ENCODE measurements around the gene PSMD12.

The PSMD12 gene

DNA sequence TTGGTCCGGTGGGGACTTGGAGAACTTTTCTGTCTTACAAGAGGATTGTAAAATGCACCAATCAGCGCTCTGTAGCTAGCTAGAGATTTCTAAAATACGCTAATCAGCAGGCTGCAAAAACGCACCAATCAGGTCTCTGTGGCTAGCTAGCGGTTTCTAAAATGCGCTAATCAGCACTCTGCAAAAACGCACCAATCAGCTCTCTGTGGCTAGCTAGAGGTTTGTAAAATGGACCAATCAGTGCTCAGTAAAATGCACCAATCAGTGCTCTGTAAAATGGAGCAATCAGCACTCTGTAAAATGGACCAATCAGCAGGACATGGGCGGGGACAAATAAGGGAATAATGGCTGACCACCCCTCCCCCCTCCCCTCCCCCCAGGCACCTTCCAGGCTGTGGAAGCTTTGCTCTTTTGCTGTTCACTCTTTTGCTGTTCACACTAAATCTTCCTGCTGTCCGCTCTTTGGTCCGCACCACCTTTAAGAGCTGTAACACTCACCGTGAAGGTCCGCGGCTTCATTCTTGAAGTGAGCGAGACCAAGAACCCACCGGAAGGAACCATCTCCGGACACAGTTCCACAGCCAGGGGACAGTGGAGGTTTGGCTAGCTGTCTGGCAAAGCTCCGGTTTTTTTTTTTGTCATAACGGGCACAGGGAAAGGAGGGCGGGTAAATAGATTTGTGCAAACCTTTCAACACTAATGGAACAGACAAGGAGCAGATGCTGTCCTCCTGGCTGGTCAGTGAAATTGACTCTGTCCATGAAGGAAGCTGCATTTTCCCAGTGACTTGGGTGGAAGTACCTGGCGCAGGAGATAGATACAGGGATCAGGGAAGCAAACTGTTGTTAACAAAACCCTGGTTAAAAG, 19.0 kb upstream of the PSMD12 start:
- no peak for DNase-seq

- DNase-seq: no peak
These were observed 15.5 kb upstream of the PSMD12 start for GRCh38 chr17:67381929-67382257.

DNA sequence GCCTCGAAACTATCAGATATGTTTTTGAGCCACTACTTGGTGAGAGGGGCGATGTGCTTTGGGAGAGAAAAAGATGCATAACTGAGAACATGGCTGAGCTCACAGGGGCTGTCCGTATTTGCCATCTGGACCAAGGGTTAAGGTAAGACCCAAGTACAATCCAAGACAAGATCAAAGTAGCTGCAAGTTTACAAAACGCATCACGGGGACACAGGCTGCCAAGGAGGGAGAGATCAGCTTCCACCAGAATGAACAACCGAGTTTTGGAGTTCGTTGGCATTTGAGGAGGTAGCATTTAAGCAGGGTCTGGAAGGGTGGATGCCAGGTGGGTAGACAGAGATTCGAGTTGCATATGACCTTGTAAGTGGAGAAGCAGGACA, 12.9 kb upstream of the PSMD12 start:
- no peak for DNase-seq

- DNase-seq: peak; percentile 78
These were observed 12.3 kb upstream of the PSMD12 start for GRCh38 chr17:67378454-67379250.

- DNase-seq: peak; percentile 62
These were observed 11.4 kb upstream of the PSMD12 start for GRCh38 chr17:67377488-67378453.

- DNase-seq: peak; percentile 87
These were observed 10.5 kb upstream of the PSMD12 start, which contains the start of gene PITPNC1 for GRCh38 chr17:67376737-67377487. Gene PITPNC1 (plus strand): TSS chr17:67377281.

GRCh38 chr17:67376415-67376736, 10.0 kb upstream of the PSMD12 start:
- no peak for DNase-seq

DNA sequence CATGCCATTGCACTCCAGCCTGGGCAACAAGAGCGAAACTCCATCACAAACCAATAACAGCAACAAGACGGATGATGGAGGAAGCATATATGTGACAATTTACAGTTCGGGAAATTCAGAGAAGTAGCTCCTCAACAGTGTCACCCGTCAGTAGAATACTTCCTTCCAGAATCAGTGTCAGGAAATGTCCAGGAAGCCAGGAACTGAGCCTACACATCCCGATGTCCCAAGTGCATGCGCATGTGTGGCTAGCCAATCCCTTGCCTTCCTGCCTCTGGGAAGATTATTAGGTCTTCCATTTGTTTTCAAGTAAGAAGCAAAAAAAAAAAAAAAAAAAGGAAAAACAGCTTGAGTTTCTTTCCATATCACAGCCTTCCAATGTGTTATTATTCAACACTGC, 9.3 kb upstream of the PSMD12 start:
- DNase-seq: no peak

DNA sequence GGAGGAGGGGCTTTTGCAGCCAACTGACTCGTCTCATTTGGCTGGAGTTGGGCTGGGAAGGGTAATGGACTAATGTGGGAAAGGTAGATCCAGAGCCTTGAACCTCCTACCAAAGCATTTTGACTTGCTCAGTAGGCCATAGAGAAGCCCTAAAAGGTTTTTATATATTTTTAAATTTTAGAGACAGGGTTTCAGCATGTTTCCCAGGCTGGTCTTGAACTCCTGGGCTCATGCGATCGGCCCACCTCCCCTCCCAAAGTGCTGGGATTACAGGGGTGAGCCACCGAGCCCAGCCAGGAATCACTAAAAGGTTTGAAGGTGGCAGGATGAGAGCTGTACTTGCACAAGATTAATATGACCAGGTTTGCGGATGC, 8.7 kb upstream of the PSMD12 start:
- no peak for DNase-seq

DNA sequence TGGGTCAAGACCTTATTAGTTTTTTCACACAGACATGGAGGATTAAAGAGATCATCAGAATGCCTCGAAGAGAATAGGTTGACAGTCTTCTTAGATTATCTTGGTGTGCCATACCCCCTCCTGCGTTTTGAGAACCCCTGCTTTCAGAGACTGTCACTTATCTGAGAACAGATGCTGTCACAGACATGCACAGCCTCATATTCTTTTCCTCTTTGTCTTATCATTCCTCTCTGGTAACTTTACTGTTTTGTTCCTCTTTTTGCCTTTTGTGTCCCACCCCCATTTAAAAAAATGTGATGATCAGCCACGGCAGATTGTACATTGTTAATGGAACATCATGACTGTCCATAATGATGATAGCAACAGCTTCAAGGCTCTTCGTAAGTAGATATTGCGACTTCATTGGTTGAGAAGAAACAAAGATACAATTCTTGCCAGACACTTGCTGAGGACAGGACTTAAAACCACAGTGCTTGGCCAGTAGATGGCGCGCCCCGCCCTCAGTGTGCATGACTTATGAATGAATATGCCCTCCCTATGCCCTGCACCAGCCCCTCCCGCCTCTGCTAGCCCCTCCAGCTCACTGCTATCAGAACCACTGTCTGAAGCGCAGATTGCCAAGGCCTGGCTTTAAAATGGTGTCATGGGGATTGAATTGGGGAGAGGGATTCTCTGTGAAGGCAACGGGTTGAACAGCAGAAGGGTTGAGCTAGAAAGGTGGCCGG, 8.1 kb upstream of the PSMD12 start:
- peak; percentile 91 for DNase-seq

- DNase-seq: no peak
These were observed 6.4 kb upstream of the PSMD12 start for GRCh38 chr17:67372751-67373150.

DNA sequence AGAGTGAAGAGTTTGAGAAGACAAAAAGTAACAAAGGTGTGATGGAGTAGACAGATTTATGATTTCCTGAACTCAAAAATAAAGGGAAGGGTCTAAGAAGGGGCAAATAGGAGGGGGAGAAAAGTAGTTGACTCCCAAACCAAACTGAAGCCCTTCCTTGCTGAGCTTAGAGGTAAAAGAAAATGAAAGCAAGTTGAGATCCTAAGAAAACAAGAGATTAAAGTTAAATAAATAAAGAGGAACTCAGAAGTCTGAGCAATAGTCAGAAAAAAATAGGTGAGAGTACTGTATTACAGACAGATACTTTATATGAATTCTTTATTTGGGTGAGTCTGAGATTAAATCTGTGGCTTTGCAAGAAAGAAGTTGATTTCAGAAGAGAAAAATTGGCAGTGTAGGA, 3.3 kb upstream of the PSMD12 start:
- DNase-seq: no peak

- DNase-seq: peak; percentile 49
These were observed 612 bp downstream of the PSMD12 start for GRCh38 chr17:67365738-67366192.

DNA sequence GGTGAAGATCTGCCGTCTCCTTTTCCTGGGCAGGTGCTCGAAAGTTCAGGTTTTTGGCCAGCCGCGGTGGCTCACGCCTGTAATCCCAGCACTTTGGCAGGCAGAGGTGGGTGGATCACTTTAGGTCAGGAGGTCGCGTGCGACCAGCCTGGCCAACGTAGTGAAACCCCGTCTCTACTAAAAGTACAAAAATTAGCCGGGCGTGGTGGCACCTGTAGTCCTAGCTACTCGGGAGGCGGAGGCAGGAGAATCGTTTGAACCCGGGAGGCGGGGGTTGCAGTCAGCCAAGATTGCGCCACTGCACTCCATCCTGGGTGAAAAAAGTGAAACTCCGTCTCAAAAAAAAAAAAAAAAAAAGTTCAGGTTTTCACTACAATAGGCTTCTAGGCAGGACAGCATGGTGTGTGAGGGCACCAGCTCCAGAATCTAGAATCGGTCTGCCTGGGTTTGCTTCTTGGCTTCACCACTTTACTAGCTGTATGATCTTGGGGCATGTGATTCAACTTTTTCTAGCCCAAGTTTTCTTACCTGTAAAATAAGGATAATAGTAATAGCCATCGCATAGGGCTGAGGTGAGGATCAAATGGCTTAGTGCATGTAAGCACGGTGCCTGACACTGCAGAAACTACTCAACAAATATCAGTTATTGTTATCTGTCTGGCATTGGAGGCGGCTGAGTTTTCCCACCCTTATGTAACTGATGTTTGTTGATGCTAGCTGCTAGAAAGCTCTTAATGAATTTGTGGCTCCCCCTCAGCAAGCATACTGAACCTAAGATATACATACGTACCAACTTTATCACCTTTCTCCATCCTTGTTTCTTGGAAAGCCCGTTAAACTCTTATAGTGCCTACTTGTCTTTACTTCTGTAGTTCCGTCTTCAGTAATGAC, 1.3 kb downstream of the PSMD12 start:
- DNase-seq: no peak

- DNase-seq: peak; percentile 21
These were observed 4.2 kb downstream of the PSMD12 start for GRCh38 chr17:67362173-67362572.

DNA sequence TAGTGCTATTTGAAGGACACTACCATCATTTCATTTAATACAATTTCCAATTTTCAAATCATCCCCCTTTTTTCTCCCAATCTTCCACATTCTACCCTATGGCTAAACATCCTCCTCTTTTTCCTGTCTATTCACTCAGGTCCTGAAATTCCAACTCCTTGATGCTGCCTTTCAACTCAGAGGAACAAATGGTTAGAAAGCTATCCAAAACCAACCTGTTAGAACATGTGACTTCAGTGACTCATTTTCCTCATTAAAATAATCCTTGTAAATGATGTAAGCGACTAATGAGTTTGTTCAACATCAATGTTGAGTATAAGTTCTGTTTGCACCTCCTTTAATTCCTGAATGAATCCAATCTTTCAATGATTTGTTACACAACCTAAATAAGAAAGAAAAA, 5.5 kb downstream of the PSMD12 start:
- DNase-seq: no peak

DNA sequence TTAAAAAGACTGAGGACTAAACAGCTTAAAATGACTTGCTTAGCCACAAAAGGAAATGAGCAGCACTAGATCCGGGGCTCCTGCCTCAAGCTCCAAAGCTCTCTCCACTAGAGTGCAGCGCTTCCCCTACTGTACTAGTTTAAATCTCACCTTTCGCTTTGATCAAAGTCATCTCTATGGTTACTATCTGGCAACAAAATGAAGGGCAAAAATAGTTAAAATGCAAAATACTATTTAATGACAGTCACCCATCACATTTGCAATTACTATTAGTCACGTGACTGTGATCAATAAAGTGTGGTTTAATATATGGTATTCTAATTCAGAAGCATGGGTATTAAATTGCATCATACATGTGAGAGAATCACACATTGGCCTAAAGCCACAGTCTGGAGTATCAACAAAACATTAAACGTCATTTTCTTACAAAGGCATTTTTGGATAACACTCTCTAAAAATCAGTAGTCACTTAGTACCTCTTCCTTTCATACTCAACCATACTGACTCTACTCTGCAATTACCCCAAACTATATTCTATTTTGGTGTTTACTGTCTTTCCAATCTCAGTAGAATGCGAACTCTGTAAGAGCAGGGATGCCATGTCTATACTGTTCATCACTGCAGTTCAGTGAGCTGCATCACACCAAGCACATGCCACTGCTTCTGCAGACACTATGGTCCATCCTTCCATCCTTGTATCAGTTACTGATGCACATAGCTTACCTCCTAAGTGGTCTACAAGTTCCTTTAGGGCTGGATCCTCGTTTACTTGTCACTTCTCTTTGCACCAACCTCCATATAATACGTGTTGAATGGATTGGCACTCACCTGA, 6.2 kb downstream of the PSMD12 start:
- DNase-seq: peak; percentile 45

GRCh38 chr17:67358612-67359011, 7.8 kb downstream of the PSMD12 start:
- DNase-seq: no peak

GRCh38 chr17:67353929-67354574, 12.3 kb downstream of the PSMD12 start:
- DNase-seq: no peak
